B cell (primary cell): ENCODE data around the gene TEKT5. TPM values are rescaled to one million over a fixed set of nuclear protein-coding genes. Genes with fewer than 3 reads are reported as not detected.

Experiments
- ATAC-seq: fragments of 200-7000 bp; cut with Tn5 transposase; one replicate; pipeline ENCODE4 v1.10.0; 2021; ENCODE audit warnings: low read depth, mild to moderate bottlenecking, moderate number of reproducible peaks, moderate library complexity
- CTCF ChIA-PET: fragments of 350-600 bp; sonication (Branson Sonifier 250); formaldehyde crosslinking; loops from one replicate; lab custom pipeline; 2021; ENCODE audit warnings: antibody characterized with exemption, inconsistent platforms; lab: Charles Lee
- POLR2A ChIA-PET: fragments of 350-600 bp; sonication (Branson Sonifier 250); formaldehyde crosslinking; loops from one replicate; lab custom pipeline; 2021; ENCODE audit warnings: antibody characterized with exemption; lab: Charles Lee
- DNase-seq: peaks from one replicate; pipeline ENCODE4 v3.0.0; 2013
- H2AFZ ChIP-seq: 2 replicates; pipeline ENCODE4 v1.6.1; 2012; ENCODE audit warnings: mild to moderate bottlenecking, low read depth, low read length; ENCODE audit not compliant: insufficient read depth, poor library complexity, severe bottlenecking
- H3K27ac ChIP-seq, 2 donors: 1 replicate in 1 of 2; 2 replicates in 1 of 2; pipeline ENCODE4 v1.5.1; 2012 to 2013; ENCODE audit warnings: low read length in 2 of 2, mild to moderate bottlenecking in 2 of 2, moderate library complexity in 1 of 2
- H3K27me3 ChIP-seq, 4 experiments: fragments of 200-600 bp in 1 of 4; sonication (generic) in 1 of 4; replicated peaks in 1 of 4; 1 replicate in 2 of 4; 2 replicates in 2 of 4; pipeline versions ENCODE4 v1.6.1 to v1.7.0; 2013 to 2016; ENCODE audit warnings: low read length in 3 of 4, mild to moderate bottlenecking in 2 of 4, mixed read lengths in 1 of 4, moderate library complexity in 1 of 4; ENCODE audit not compliant: insufficient read depth in 4 of 4, control insufficient read depth in 3 of 4; ENCODE audit errors: control extremely low read depth in 1 of 4
- H3K36me3 ChIP-seq, 2 experiments: replicated peaks in 1 of 2; 1 replicate in 1 of 2; 2 replicates in 1 of 2; pipeline versions ENCODE4 v1.6.1 to v1.7.1; 2013; ENCODE audit warnings: low read length in 1 of 2; ENCODE audit not compliant: insufficient read depth in 2 of 2, control insufficient read depth in 1 of 2; ENCODE audit errors: control extremely low read depth in 1 of 2, extremely low read depth in 1 of 2
- H3K4me1 ChIP-seq, 2 donors: fragments of 200-600 bp in 1 of 2; sonication (generic) in 1 of 2; 1 replicate in 1 of 2; 2 replicates in 1 of 2; pipeline versions ENCODE4 v1.5.1 to v1.6.1; 2013 to 2017; ENCODE audit warnings: low read length in 2 of 2; ENCODE audit not compliant: control insufficient read depth in 2 of 2, insufficient read depth in 2 of 2
- H3K4me2 ChIP-seq: replicated peaks from 2 replicates; pipeline ENCODE3; 2012; ENCODE audit warnings: mild to moderate bottlenecking, low read depth, low read length; ENCODE audit not compliant: poor library complexity, severe bottlenecking
- H3K4me3 ChIP-seq, 5 experiments: fragments of 200-600 bp in 1 of 5; sonication (generic) in 1 of 5; 1 replicate in 3 of 5; 2 replicates in 2 of 5; pipeline versions ENCODE4 v1.5.1 to v1.7.0; 2011 to 2016; ENCODE audit warnings: low read length in 4 of 5, mild to moderate bottlenecking in 4 of 5, low read depth in 2 of 5, control low read depth in 1 of 5, moderate library complexity in 1 of 5; ENCODE audit not compliant: insufficient read depth in 1 of 5; ENCODE audit errors: control extremely low read depth in 1 of 5, extremely low read depth in 1 of 5
- H3K79me2 ChIP-seq: fragments of 200-600 bp; sonication (generic); one replicate; pipeline ENCODE4 v1.6.0; 2016; ENCODE audit warnings: low read length; ENCODE audit not compliant: control insufficient read depth, insufficient read depth
- H3K9ac ChIP-seq: fragments of 200-600 bp; sonication (generic); 2 replicates; pipeline ENCODE4 v1.6.1; 2017; ENCODE audit warnings: mild to moderate bottlenecking, low read length, moderate library complexity
- H3K9me3 ChIP-seq, 3 donors: one replicate each; pipeline versions ENCODE4 v1.6.1 to v1.7.1; 2013; ENCODE audit warnings: low read length in 2 of 3; ENCODE audit not compliant: control insufficient read depth in 2 of 3, insufficient read depth in 1 of 3; ENCODE audit errors: control extremely low read depth in 1 of 3
- H4K20me1 ChIP-seq: 2 replicates; pipeline ENCODE4 v1.6.0; 2012; ENCODE audit warnings: mild to moderate bottlenecking, low read length; ENCODE audit not compliant: insufficient read depth, control insufficient read depth, poor library complexity, severe bottlenecking
- H3K27ac Mint-ChIP-seq: one replicate; pipeline ENCODE4 v1.8.0; 2021; ENCODE audit warnings: mixed read lengths
- H3K27me3 Mint-ChIP-seq: one replicate; pipeline ENCODE4 v1.8.0; 2021; ENCODE audit warnings: mixed read lengths
- H3K4me1 Mint-ChIP-seq: one replicate; pipeline ENCODE4 v1.8.0; 2021; ENCODE audit warnings: mixed read lengths
- H3K4me3 Mint-ChIP-seq: one replicate; pipeline ENCODE4 v1.8.0; 2021; ENCODE audit warnings: mixed read lengths
- H3K9me3 Mint-ChIP-seq: one replicate; pipeline ENCODE4 v1.8.0; 2022; ENCODE audit warnings: mixed read lengths; ENCODE audit not compliant: insufficient read depth
- CTCF ChIP-seq: fragments of 200-600 bp; IDR thresholded peaks from one replicate; pipeline ENCODE4 v1.8.0; 2022; ENCODE audit warnings: antibody characterized with exemption, mild to moderate bottlenecking
- EZH2 ChIP-seq: IDR thresholded peaks from 2 replicates; pipeline ENCODE4 v1.6.1; 2012; ENCODE audit warnings: borderline replicate concordance, low read depth, mild to moderate bottlenecking, moderate library complexity, low read length; ENCODE audit not compliant: insufficient read depth, poor library complexity, severe bottlenecking
- whole genome bisulfite sequencing: methylation state at CpG from one replicate; pipeline ENCODE4 v1.1.5; 2013; ENCODE audit warnings: missing lambda C conversion rate; ENCODE audit not compliant: insufficient coverage; 5-methylcytosine and 5-hydroxymethylcytosine counted together
- intact Hi-C: fragments of 100-400 bp; cut with micrococcal nuclease; formaldehyde crosslinking; loops from one replicate; pipeline ENCODE4 v1.10.0; 2022
- polyA plus RNA-seq: library from polyadenylated mRNA; depleted of rRNA; stranded (reverse); fragments of >200 nt; gene quantifications from 2 replicates; pipeline ENCODE4 v1.2.3, GENCODE V29; 2012
- total RNA-seq, 2 donors: library from RNA; stranded (reverse); fragments of 120-200 nt in 1 of 2; gene quantifications; 1 replicate in 1 of 2; 2 replicates in 1 of 2; pipeline versions ENCODE4 v1.2.3 to v1.2.4, GENCODE V29; 2013 to 2022

The TEKT5 gene
- total and polyA plus RNA-seq, 2 donors (not counting 1 experiment from before 2014, with no cell fraction given) = 0.42 to 0.57 TPM

GRCh38 chr16:10616756-10617640 lies 77.7 kb downstream of the TEKT5 start:
- DNase-seq (no peak), ATAC-seq (no peak)
- H3K27me3 ChIP-seq = peaks cover 0 to 21% (median 3%) of the 10 kb centered on the region in 4 experiments
- no peak overlapping the region for H3K27ac ChIP-seq
- Mint-ChIP-seq H3K4me3 (no peak overlapping the region), H3K9me3 (no peaks in the 10 kb centered on the region), H3K27ac (no peak overlapping the region), H3K4me1 (peaks cover 20% of the 10 kb centered on the region), H3K27me3 (peaks cover 29% of the 10 kb centered on the region)
- no peak overlapping the region for H3K4me3 ChIP-seq
- no peak for TF ChIP-seq EZH2
- TF ChIP-seq CTCF = no peak
- no peak overlapping the region for H2AFZ ChIP-seq
- H4K20me1 ChIP-seq = no peaks in the 10 kb centered on the region
- H3K9me3 ChIP-seq = peaks cover 0 to 12% (median 0%) of the 10 kb centered on the region in 3 donors
- H3K4me1 ChIP-seq = peaks cover 23 to 34% of the 10 kb centered on the region in 2 donors
- intact Hi-C loops = no loop called here
- 75% methylated on average over 10 of the region's 14 CpGs for WGBS
- H3K4me2 ChIP-seq = no peak overlapping the region
- CTCF ChIA-PET = no interaction called here
- no peak overlapping the region for H3K9ac ChIP-seq
- no peaks in the 10 kb centered on the region for H3K36me3 ChIP-seq
- POLR2A ChIA-PET = no interaction called here
- no peaks in the 10 kb centered on the region for H3K79me2 ChIP-seq

- H3K36me3 ChIP-seq = no peaks in the 10 kb centered on the region
- ChIA-PET CTCF (no interaction called here), POLR2A (no interaction called here)
- no peak overlapping the region for H3K9ac ChIP-seq
- no peaks in the 10 kb centered on the region for H3K9me3 Mint-ChIP-seq
- H3K4me3 Mint-ChIP-seq = no peak overlapping the region
- no peak overlapping the region for H3K4me2 ChIP-seq
- peaks cover 0 to 12% (median 0%) of the 10 kb centered on the region in 3 donors for H3K9me3 ChIP-seq
- 89% methylated on average over 2 of the region's 6 CpGs for WGBS
- no peaks in the 10 kb centered on the region for H4K20me1 ChIP-seq
- H3K27ac ChIP-seq = no peak overlapping the region
- no peaks in the 10 kb centered on the region for H3K79me2 ChIP-seq
- DNase-seq (no peak), ATAC-seq (no peak)
- intact Hi-C loops = no loop called here
- no peak overlapping the region for H3K27ac Mint-ChIP-seq
- no peak overlapping the region for H2AFZ ChIP-seq
- H3K27me3 ChIP-seq = peaks cover 0 to 21% (median 3%) of the 10 kb centered on the region in 4 experiments
- H3K27me3 Mint-ChIP-seq = peaks cover 29% of the 10 kb centered on the region
- H3K4me3 ChIP-seq = no peak overlapping the region
- peaks cover 22% of the 10 kb centered on the region for H3K4me1 Mint-ChIP-seq
- no peak for TF ChIP-seq EZH2
- TF ChIP-seq CTCF = no peak
- peaks cover 23 to 34% of the 10 kb centered on the region in 2 donors for H3K4me1 ChIP-seq
These were observed 78.3 kb downstream of the TEKT5 start for GRCh38 chr16:10616419-10616755.
